GM23248 (cell line): ENCODE results near the gene DNAH9. TPM values are rescaled to one million over a fixed set of nuclear protein-coding genes. Genes with fewer than 3 reads are reported as not detected.

ENCODE experiments used
- DNase-seq: peaks from one replicate; pipeline ENCODE4 v3.0.0-alpha.2; 2015
- H2AFZ ChIP-seq: fragments of 200-600 bp; sonication (generic); 2 replicates; pipeline ENCODE4 v1.6.1; 2016; ENCODE audit warnings: antibody characterized with exemption
- H3F3A ChIP-seq: fragments of 200-600 bp; sonication (generic); 2 replicates; pipeline ENCODE4 v1.6.1; 2016; ENCODE audit warnings: mild to moderate bottlenecking, antibody characterized with exemption, mixed run types; ENCODE audit not compliant: insufficient read depth
- H3K27ac ChIP-seq: fragments of 200-600 bp; sonication (generic); 2 replicates; pipeline ENCODE4 v1.5.1; 2016; ENCODE audit warnings: mild to moderate bottlenecking
- H3K27me3 ChIP-seq: fragments of 200-600 bp; sonication (generic); replicated peaks from 2 replicates; pipeline ENCODE4 v1.6.1; 2016; ENCODE audit warnings: mild to moderate bottlenecking; ENCODE audit not compliant: insufficient read depth
- H3K36me3 ChIP-seq: fragments of 200-600 bp; sonication (generic); 2 replicates; pipeline ENCODE4 v1.6.1; 2016; ENCODE audit warnings: low read depth, mild to moderate bottlenecking
- H3K4me1 ChIP-seq: fragments of 200-600 bp; sonication (generic); 2 replicates; pipeline ENCODE4 v1.6.1; 2016; ENCODE audit warnings: mild to moderate bottlenecking; ENCODE audit not compliant: insufficient read depth
- H3K4me2 ChIP-seq: fragments of 200-600 bp; sonication (generic); one replicate; pipeline ENCODE4 v1.6.1; 2016; ENCODE audit warnings: mild to moderate bottlenecking; ENCODE audit not compliant: unreplicated experiment
- H3K4me3 ChIP-seq: fragments of 200-600 bp; sonication (generic); 2 replicates; pipeline ENCODE4 v1.5.1; 2016; ENCODE audit warnings: mild to moderate bottlenecking
- H3K79me2 ChIP-seq: fragments of 200-600 bp; sonication (generic); 2 replicates; pipeline ENCODE4 v1.6.1; 2016; ENCODE audit warnings: mild to moderate bottlenecking; ENCODE audit not compliant: insufficient read depth
- H3K9ac ChIP-seq: fragments of 200-600 bp; sonication (generic); 2 replicates; pipeline ENCODE4 v1.6.1; 2016; ENCODE audit warnings: mild to moderate bottlenecking
- H3K9me2 ChIP-seq: fragments of 200-600 bp; sonication (generic); 2 replicates; pipeline ENCODE4 v1.6.1; 2016; ENCODE audit warnings: mixed run types, mild to moderate bottlenecking, moderate library complexity; ENCODE audit not compliant: insufficient read depth
- H3K9me3 ChIP-seq: fragments of 200-600 bp; sonication (generic); one replicate; pipeline ENCODE4 v1.6.1; 2017; ENCODE audit warnings: low read depth
- H4K20me1 ChIP-seq: fragments of 200-600 bp; sonication (generic); 2 replicates; pipeline ENCODE4 v1.6.0; 2016; ENCODE audit not compliant: insufficient read depth
- EZH2 ChIP-seq: fragments of 200-600 bp; sonication (generic); IDR thresholded peaks from 2 replicates; pipeline ENCODE4 v1.6.1; 2018; ENCODE audit warnings: antibody characterized with exemption, mild to moderate bottlenecking; ENCODE audit not compliant: insufficient read depth, poor library complexity, severe bottlenecking
- EZH2phosphoT487 ChIP-seq: fragments of 200-600 bp; sonication (generic); IDR thresholded peaks from 2 replicates; pipeline ENCODE4 v1.6.1; 2018; ENCODE audit warnings: antibody characterized with exemption, moderate library complexity, mild to moderate bottlenecking, low read depth; ENCODE audit not compliant: insufficient read depth
- WGBS, 2 experiments: methylation state at CpG; one replicate each; pipeline ENCODE4 v1.1.6; 2015 to 2017; ENCODE audit warnings: low lambda C conversion rate in 2 of 2, low coverage in 1 of 2; ENCODE audit errors: missing lambda C conversion rate in 2 of 2; 5-methylcytosine and 5-hydroxymethylcytosine counted together
- in situ Hi-C: fragments of 300-500 bp; cut with MboI; formaldehyde crosslinking; loops from 2 replicates; pipeline ENCODE4 v1.15.0; 2020
- polyA plus RNA-seq: library from polyadenylated mRNA; unstranded; fragments of >200 nt; fragmentation: Nextera tagmentation; extraction: Ambion mirVana; gene quantifications from 2 replicates; pipeline ENCODE4 v1.2.1, GENCODE V29; 2016
- total RNA-seq: library from RNA; depleted of rRNA; stranded (reverse); fragments of >200 nt; shearing (Covaris generic); gene quantifications from 2 replicates; pipeline ENCODE4 v1.2.3, GENCODE V29; 2014

DNAH9 gene
- total and polyA plus RNA-seq, 2 experiments from 2014 or later, result not detected

DNA sequence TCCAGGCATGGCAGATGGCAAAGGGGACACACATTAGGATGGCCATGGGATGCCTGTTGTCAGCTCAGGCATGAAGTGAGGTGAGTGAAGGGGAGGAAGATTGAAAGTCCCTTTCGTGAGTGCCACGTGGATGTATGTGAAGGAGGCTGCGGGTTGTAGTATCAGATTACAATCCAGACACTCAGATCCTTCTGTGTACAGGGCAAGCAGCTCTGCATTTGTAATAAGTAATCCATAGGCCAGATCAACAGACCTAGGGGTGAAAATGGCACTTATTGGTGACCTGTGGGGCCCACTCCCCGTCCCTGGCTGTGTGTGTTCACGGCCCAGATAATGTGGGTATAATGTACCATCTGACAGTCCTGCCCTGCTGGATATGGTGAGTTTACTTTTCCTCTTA, 159.5 kb downstream of the DNAH9 start:
- H3K27ac ChIP-seq, result no peak overlapping the region
- no peak overlapping the region for H2AFZ ChIP-seq
- peaks cover 4% of the 10 kb centered on the region for H3K9me3 ChIP-seq
- no peaks in the 10 kb centered on the region for H4K20me1 ChIP-seq
- WGBS, 2 experiments, result 7 to 9% methylated on average over 5 of the region's 5 CpGs
- no peaks in the 10 kb centered on the region for H3K27me3 ChIP-seq
- no peaks in the 10 kb centered on the region for H3K4me1 ChIP-seq
- H3K4me2 ChIP-seq, result no peak overlapping the region
- in situ Hi-C loops, result no loop called here
- no peak overlapping the region for H3K9ac ChIP-seq
- TF ChIP-seq EZH2, result no peak
- TF ChIP-seq EZH2phosphoT487, result no peak
- no peak overlapping the region for H3K4me3 ChIP-seq
- no peaks in the 10 kb centered on the region for H3K36me3 ChIP-seq
- DNase-seq, result no peak
- no peaks in the 10 kb centered on the region for H3K9me2 ChIP-seq
- H3K79me2 ChIP-seq, result no peaks in the 10 kb centered on the region
- no peaks in the 10 kb centered on the region for H3F3A ChIP-seq

DNA sequence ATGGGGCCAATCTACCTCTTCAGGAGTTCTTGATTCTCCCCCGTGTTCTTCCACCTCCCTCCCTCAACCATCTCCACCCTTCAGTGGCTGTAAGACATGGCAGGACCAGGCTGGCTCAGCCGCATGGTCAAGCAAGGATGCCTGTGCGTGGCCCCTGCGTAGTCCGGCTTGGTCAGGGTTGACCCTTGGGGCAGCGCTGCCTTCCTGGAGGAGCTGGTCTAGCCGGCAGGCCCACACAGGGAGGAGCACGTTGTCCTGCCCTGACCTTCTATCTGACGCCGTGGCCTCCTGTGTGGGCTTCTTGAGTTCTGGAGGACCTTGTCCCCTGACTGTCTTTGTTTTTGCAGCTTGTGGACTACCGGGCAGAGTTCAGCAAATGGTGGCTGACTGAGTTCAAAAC, 169.8 kb downstream of the DNAH9 start:
- H3K36me3 ChIP-seq, result no peaks in the 10 kb centered on the region
- no peaks in the 10 kb centered on the region for H3F3A ChIP-seq
- no peak overlapping the region for H2AFZ ChIP-seq
- H3K9ac ChIP-seq, result no peak overlapping the region
- H4K20me1 ChIP-seq, result no peaks in the 10 kb centered on the region
- WGBS, 2 experiments, result 55% methylated on average over 11 of the region's 11 CpGs
- no peaks in the 10 kb centered on the region for H3K9me3 ChIP-seq
- in situ Hi-C loops, result no loop called here
- H3K79me2 ChIP-seq, result no peaks in the 10 kb centered on the region
- no peak overlapping the region for H3K4me3 ChIP-seq
- no peak overlapping the region for H3K27ac ChIP-seq
- H3K9me2 ChIP-seq, result no peaks in the 10 kb centered on the region
- TF ChIP-seq EZH2, result no peak
- no peak for TF ChIP-seq EZH2phosphoT487
- H3K4me2 ChIP-seq, result no peak overlapping the region
- DNase-seq, result no peak
- H3K27me3 ChIP-seq, result no peaks in the 10 kb centered on the region
- no peaks in the 10 kb centered on the region for H3K4me1 ChIP-seq

DNA sequence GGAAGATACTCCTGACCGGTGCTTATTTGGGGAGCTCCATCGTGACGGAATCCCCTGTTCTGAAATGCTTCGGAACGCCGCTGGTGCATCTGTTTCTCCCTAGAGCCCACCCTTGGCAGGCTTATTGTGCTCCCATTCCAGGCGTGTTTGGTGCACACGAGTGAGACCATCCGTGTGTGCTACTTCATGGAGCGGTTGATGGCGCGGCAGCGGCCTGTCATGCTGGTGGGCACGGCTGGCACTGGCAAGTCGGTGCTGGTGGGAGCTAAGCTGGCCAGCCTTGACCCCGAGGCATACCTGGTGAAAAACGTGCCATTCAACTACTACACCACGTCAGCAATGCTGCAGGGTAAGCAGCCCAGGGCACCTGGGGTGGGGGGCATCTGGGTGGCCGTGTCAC, 170.7 kb downstream of the DNAH9 start:
- WGBS, 2 experiments, result 60 to 65% methylated on average over 19 of the region's 19 CpGs
- DNase-seq, result no peak
- H3K4me1 ChIP-seq, result no peaks in the 10 kb centered on the region
- no peak overlapping the region for H3K27ac ChIP-seq
- in situ Hi-C loops, result no loop called here
- H3K9ac ChIP-seq, result no peak overlapping the region
- H3K4me2 ChIP-seq, result no peak overlapping the region
- H3K4me3 ChIP-seq, result no peak overlapping the region
- no peaks in the 10 kb centered on the region for H4K20me1 ChIP-seq
- no peaks in the 10 kb centered on the region for H3F3A ChIP-seq
- H3K36me3 ChIP-seq, result no peaks in the 10 kb centered on the region
- H3K79me2 ChIP-seq, result no peaks in the 10 kb centered on the region
- TF ChIP-seq EZH2phosphoT487 (no peak), EZH2 (no peak)
- no peaks in the 10 kb centered on the region for H3K27me3 ChIP-seq
- no peaks in the 10 kb centered on the region for H3K9me3 ChIP-seq
- no peaks in the 10 kb centered on the region for H3K9me2 ChIP-seq
- H2AFZ ChIP-seq, result no peak overlapping the region

DNA sequence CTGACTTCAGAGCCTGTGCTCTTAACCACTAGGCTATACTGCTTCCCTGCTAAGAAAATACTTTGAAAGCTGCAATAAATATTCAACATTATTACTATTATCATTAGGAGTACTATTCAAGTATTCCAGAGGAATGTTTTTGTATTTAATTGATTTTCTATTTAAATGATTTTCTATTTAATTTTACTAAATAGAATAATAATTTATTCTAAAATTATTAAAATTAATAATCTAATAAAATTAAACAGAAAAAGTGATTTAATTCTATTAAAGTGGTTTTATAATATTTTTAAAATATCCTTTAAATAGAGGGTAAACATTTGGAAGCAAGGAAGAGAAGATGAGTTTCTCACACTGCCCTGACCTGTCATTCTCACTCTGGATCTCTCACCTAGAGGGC, 173.8 kb downstream of the DNAH9 start:
- Histone ChIP-seq H2AFZ (no peak overlapping the region), H3K4me3 (no peak overlapping the region), H3K36me3 (no peaks in the 10 kb centered on the region), H3K79me2 (no peaks in the 10 kb centered on the region), H3K27ac (no peak overlapping the region), H3K9ac (no peak overlapping the region), H4K20me1 (no peaks in the 10 kb centered on the region), H3K9me2 (no peaks in the 10 kb centered on the region), H3K4me1 (no peaks in the 10 kb centered on the region), H3K4me2 (no peak overlapping the region), H3K9me3 (no peaks in the 10 kb centered on the region), H3F3A (no peaks in the 10 kb centered on the region), H3K27me3 (no peaks in the 10 kb centered on the region)
- TF ChIP-seq EZH2 (no peak), EZH2phosphoT487 (no peak)
- no peak for DNase-seq
- in situ Hi-C loops, result no loop called here

DNA sequence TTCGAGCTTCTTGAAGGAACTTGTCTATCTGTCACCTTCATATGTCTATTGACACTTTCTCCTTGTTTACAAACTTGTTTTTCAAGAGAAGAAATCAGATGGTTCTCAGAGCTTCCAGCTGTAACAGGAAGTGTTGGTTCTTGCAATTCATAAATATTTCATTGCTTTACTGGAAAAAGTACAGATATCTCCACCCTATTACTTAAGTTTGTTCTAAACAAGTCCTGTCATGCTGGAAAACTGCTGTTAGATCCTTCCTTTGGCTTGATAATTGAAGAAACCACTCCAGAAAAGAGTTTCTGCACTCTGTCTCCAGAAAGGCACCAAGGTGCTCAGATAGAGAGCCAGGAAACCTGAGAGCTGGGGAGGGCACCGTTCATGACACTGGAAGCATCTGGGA, 181.6 kb downstream of the DNAH9 start:
- no peaks in the 10 kb centered on the region for H3K9me2 ChIP-seq
- no peak for TF ChIP-seq EZH2phosphoT487
- no peak for TF ChIP-seq EZH2
- in situ Hi-C loops, result no loop called here
- H3K9ac ChIP-seq, result no peak overlapping the region
- H3K36me3 ChIP-seq, result no peaks in the 10 kb centered on the region
- H3K4me2 ChIP-seq, result no peak overlapping the region
- H4K20me1 ChIP-seq, result no peaks in the 10 kb centered on the region
- no peak for DNase-seq
- 0% methylated on average over 2 of the region's 2 CpGs for WGBS, 2 experiments
- no peak overlapping the region for H3K4me3 ChIP-seq
- H3K27ac ChIP-seq, result no peak overlapping the region
- no peaks in the 10 kb centered on the region for H3F3A ChIP-seq
- no peaks in the 10 kb centered on the region for H3K4me1 ChIP-seq
- H3K9me3 ChIP-seq, result no peaks in the 10 kb centered on the region
- no peaks in the 10 kb centered on the region for H3K27me3 ChIP-seq
- H2AFZ ChIP-seq, result no peak overlapping the region
- no peaks in the 10 kb centered on the region for H3K79me2 ChIP-seq
